MCF 10A (cell line): Measurements from ENCODE around the gene CUBN. TPM values are rescaled to one million over a fixed set of nuclear protein-coding genes. Genes with fewer than 3 reads are reported as not detected.
A peak's percentile ranks its signal among the peaks of the same experiment; 100 is the strongest.

ENCODE experiments used
- BruUV-seq: library from RNA; stranded (reverse); fragments of 400-500 nt; replicated peaks from 2 replicates; lab custom pipeline; 2021; lab: Mats Ljungman, UMichigan
- CTCF ChIA-PET: fragments of 300-600 bp; sonication (Branson Sonifier 250); formaldehyde crosslinking; extraction: SDS; loops from one replicate; lab custom pipeline; 2021; ENCODE audit warnings: antibody characterized with exemption, inconsistent platforms; lab: Yijun Ruan, JAX
- POLR2A ChIA-PET: fragments of 300-600, 350-650 bp; sonication (Branson Sonifier 250); formaldehyde crosslinking; extraction: SDS; loops from one replicate; lab custom pipeline; 2020; ENCODE audit warnings: antibody characterized with exemption, inconsistent platforms; lab: Yijun Ruan, JAX
- DNase-seq: peaks from one replicate; pipeline ENCODE4 v3.0.0-alpha.2; 2018; ENCODE audit not compliant: unreplicated experiment
- H3K27ac Mint-ChIP-seq: one replicate; pipeline ENCODE4 v1.8.0; 2022; ENCODE audit warnings: mild to moderate bottlenecking, low read depth, mixed read lengths; ENCODE audit not compliant: unreplicated experiment
- H3K27me3 Mint-ChIP-seq: one replicate; pipeline ENCODE4 v1.8.0; 2022; ENCODE audit warnings: mixed read lengths; ENCODE audit not compliant: insufficient read depth, unreplicated experiment
- H3K36me3 Mint-ChIP-seq: one replicate; pipeline ENCODE4 v1.8.0; 2022; ENCODE audit warnings: mild to moderate bottlenecking, moderate library complexity, mixed read lengths; ENCODE audit not compliant: insufficient read depth, unreplicated experiment
- H3K4me1 Mint-ChIP-seq: one replicate; pipeline ENCODE4 v1.8.0; 2022; ENCODE audit warnings: mixed read lengths; ENCODE audit not compliant: insufficient read depth, unreplicated experiment
- H3K4me3 Mint-ChIP-seq: one replicate; pipeline ENCODE4 v1.8.0; 2022; ENCODE audit warnings: mild to moderate bottlenecking, moderate library complexity, mixed read lengths; ENCODE audit not compliant: unreplicated experiment
- H3K9me3 Mint-ChIP-seq: one replicate; pipeline ENCODE4 v1.8.0; 2022; ENCODE audit warnings: mixed read lengths; ENCODE audit not compliant: unreplicated experiment
- intact Hi-C: fragments of 100-400 bp; cut with micrococcal nuclease; formaldehyde crosslinking; loops from 2 replicates; pipeline ENCODE4 v1.14.1; 2022
- total RNA-seq: library from RNA; stranded (reverse); gene quantifications from 2 replicates; pipeline ENCODE4 v1.2.3, GENCODE V29; 2022
- TF ChIP-seq, protein P1 (sequence below): fragments of 200-600 bp; IDR thresholded peaks from one replicate; pipeline ENCODE4 v1.8.0; 2022; ENCODE audit warnings: antibody characterized with exemption, mild to moderate bottlenecking; ENCODE audit not compliant: unreplicated experiment

The CUBN gene
- total RNA-seq, 1 experiment from 2014 or later: 1.3 TPM

DNA sequence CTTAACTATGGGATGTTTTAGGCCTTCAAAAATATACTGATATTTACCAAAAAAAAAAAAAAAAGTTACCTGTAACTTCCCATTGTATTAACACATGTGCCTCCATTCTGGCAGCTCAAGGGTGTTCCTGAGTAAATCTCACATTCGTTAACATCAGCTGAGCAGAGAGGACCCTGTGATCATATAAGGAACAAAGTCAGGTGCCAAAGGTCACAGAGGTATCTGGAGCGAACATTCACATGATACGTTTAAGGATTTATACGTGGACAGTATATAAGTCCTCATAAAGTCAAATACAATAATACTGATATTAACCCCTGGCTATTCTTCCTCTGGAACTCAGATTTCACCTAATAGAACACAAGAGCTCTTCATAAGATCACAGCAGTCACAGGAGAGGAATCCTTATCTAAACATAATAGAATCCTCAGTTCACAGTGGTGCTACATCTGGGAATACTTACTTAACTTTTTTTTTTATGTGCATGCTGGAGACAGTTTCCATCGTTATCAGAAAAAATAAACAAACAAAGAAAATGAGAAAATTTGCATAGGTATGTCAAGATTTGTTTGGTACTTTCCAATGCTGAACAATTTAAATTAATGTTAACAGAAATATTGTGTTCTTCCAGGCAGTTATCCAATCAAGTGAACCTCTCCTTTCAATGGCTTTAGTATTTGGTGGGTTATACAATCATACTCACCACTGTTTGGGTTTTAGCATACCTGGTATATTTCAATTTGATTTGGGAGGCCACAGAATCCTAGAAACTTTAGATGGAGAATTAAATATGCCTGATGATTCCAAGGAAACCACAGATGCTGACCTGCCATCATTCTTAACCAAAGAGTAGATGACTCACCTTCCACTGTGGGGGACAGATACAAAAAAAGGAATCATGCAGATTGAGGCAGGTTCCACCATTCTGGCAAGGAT is 6.6 kb downstream of the CUBN start:
- no TSS peak for BruUV-seq
- POLR2A ChIA-PET: no interaction called here
- Mint-ChIP-seq H3K27me3 (no peaks in the 10 kb centered on the region), H3K36me3 (no peaks in the 10 kb centered on the region), H3K27ac (no peak overlapping the region), H3K4me3 (no peak overlapping the region), H3K9me3 (no peaks in the 10 kb centered on the region), H3K4me1 (no peaks in the 10 kb centered on the region)
- intact Hi-C loops: no loop called here
- CTCF ChIA-PET: interaction anchor here (0.6 to 0.7 kb wide), 3 partner anchors 16 to 1223 kb away, joined by 3 read pairs; no protein-coding TSS in a partner anchor
- TF ChIP-seq, protein P1, sequence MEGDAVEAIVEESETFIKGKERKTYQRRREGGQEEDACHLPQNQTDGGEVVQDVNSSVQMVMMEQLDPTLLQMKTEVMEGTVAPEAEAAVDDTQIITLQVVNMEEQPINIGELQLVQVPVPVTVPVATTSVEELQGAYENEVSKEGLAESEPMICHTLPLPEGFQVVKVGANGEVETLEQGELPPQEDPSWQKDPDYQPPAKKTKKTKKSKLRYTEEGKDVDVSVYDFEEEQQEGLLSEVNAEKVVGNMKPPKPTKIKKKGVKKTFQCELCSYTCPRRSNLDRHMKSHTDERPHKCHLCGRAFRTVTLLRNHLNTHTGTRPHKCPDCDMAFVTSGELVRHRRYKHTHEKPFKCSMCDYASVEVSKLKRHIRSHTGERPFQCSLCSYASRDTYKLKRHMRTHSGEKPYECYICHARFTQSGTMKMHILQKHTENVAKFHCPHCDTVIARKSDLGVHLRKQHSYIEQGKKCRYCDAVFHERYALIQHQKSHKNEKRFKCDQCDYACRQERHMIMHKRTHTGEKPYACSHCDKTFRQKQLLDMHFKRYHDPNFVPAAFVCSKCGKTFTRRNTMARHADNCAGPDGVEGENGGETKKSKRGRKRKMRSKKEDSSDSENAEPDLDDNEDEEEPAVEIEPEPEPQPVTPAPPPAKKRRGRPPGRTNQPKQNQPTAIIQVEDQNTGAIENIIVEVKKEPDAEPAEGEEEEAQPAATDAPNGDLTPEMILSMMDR: no peak
- DNase-seq: peak; percentile 5

DNA sequence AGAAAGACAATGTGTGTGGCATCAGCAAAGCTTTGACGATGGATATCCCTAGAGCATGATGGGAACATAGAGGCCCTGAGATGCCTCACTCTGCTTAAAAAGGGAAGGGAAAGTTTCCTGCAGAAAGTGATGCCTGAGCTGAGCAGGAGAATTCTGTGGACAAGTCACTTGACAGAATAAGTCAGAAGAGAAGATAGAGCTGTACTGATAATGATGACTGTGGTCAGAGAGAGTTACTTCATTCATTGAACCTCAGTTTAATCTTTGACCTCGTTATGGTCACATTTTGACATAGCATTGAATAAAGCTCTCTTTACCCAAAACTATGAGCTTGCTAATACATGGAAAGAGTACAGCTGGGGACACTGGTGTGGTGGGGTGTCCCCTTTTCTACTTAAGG is 7.6 kb downstream of the CUBN start:
- no peak for DNase-seq
- CTCF ChIA-PET: interaction anchor here (0.6 to 0.7 kb wide), 5 partner anchors 15 to 1222 kb away, joined by 3 to 4 read pairs (median 3); no protein-coding TSS in a partner anchor
- Mint-ChIP-seq H3K27ac (no peak overlapping the region), H3K36me3 (no peaks in the 10 kb centered on the region), H3K4me3 (no peak overlapping the region), H3K9me3 (no peaks in the 10 kb centered on the region), H3K27me3 (no peaks in the 10 kb centered on the region), H3K4me1 (no peaks in the 10 kb centered on the region)
- no TSS peak for BruUV-seq
- POLR2A ChIA-PET: no interaction called here
- intact Hi-C loops: no loop called here
- TF ChIP-seq, protein P1: no peak

DNA sequence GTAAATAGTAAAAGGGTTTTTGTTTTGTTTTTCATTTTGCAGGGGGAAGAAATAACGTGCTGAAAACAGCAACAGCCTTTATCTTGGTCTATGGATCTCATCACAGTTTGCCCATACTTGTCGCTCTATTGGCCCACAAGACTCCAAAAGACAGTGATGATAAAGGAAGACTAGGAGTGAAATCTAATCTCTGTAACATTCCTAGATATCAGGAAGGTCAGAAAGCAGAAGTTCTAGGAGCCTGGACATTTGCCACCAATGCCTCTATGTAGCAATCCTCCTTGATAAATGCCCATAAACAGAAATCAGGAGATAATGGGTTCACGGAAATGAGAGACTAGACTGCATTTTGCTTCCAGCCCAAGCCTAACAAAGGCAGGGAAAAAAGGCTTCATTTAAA is 8.9 kb downstream of the CUBN start:
- no peaks in the 10 kb centered on the region for H3K9me3 Mint-ChIP-seq
- H3K4me3 Mint-ChIP-seq: no peak overlapping the region
- H3K36me3 Mint-ChIP-seq: no peaks in the 10 kb centered on the region
- intact Hi-C loops: no loop called here
- CTCF ChIA-PET: no interaction called here
- H3K4me1 Mint-ChIP-seq: no peaks in the 10 kb centered on the region
- H3K27me3 Mint-ChIP-seq: no peaks in the 10 kb centered on the region
- no TSS peak for BruUV-seq
- H3K27ac Mint-ChIP-seq: no peak overlapping the region
- TF ChIP-seq, protein P1: no peak
- POLR2A ChIA-PET: no interaction called here
- no peak for DNase-seq

DNA sequence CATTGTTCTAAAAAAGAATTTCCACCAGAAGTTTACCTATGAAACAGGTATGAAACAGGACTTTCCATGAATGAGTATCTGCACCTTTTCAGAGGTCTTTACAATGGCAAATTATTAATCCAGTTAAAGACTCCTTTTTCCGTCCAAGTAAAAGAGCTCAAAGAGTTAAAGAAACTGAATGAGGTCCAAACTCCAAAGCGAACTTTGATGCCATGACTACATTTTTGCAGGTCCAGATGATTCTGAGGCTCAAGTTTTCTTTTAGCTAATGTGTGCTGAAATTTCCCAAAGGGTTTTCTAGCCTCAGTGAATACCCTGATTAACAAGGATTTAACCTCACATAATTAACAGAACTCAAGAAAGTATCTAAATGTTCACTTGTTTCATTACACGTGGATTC is 9.8 kb downstream of the CUBN start:
- TF ChIP-seq, protein P1: no peak
- no peak for DNase-seq
- no peak overlapping the region for H3K4me3 Mint-ChIP-seq
- no peak overlapping the region for H3K27ac Mint-ChIP-seq
- CTCF ChIA-PET: interaction anchor here (0.7 kb wide), 1 partner anchor 1952 kb away, joined by 3 read pairs; no protein-coding TSS in a partner anchor
- no peaks in the 10 kb centered on the region for H3K27me3 Mint-ChIP-seq
- POLR2A ChIA-PET: no interaction called here
- intact Hi-C loops: no loop called here
- BruUV-seq: no TSS peak
- H3K36me3 Mint-ChIP-seq: no peaks in the 10 kb centered on the region
- no peaks in the 10 kb centered on the region for H3K4me1 Mint-ChIP-seq
- H3K9me3 Mint-ChIP-seq: no peaks in the 10 kb centered on the region
